GM18511 (cell line): ENCODE measurements around the gene SETD1B.
"Not testable (repeated sequence)": the region's sequence is repeated elsewhere in the genome, so short reads cannot be mapped to it uniquely, and the experiment has no call there.

Experiments used
- ATAC-seq: cut with Tn5 transposase; IDR thresholded peaks from one replicate; pipeline ENCODE4 v1.9.1; 2021; ENCODE audit warnings: mild to moderate bottlenecking, moderate library complexity; ENCODE audit not compliant: unreplicated experiment

Gene SETD1B

DNA sequence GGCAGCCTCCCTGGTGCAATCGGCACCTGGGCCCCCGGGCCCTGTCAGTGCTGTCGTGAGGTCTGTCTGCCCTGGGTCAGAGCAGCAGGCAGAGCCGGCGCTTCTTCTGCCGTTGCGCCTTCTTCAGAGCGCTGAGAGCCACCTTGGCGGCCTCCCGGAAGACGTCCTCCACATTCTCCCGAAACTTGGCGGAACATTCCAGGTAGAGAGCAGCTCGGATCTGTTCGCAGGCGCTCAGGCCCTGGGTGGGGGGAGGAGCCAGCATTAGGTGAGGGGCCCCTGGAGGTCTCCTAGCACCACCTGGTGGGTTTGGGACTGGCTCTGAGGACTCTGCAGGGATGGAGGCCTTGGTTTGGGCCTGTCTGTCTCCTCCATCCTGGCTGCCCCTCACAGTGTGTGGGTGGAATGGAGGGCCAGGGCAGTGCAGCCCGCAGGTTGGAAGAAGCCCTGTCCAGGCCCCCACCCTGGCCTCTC lies 24.4 kb upstream of the SETD1B start:
- ATAC-seq: no peak

DNA sequence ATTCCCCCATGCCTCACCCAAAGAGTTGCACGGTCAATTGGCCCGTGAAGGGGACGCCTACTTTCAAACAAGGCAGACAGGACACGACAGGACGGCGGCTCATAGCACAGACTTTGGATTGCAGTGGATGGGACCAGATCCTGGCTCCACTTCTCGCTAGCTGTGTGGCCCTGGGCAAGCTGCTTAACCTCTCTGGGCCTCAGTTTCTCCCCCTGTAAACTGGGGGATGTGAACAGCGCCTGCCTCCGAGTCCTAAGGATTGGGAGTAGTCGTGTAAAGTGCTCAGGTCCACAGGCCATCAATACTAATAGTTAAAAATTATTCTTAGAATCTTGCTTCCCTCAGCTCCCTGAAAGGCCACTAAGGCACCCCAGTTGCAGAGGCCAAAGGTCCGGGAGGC lies 23.4 kb upstream of the SETD1B start:
- ATAC-seq: no peak

DNA sequence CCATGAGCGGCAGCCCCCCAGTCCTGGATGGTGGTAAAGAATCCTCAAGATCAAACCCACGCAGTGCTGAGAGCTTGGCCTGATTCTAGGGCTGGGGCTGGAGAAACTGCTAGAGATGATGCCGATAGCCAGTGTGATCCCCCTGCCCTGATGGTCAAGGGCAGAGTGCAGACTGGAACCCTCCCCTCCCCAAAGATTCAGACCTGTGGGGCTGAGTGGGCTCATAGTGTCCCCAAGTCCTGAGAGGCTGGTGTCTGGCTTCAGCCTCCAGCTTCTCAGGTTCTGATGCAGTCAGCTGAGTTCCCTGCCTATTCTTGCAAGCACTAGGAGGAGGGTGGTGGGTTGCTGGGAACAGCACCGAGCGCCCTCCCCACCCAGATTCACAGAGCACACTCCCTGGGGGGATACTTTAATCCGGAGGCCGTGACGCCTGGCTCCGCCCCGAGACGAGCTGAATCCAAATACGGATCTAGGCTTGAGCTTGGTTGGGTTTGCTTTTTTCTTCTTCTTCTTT lies 22.3 kb upstream of the SETD1B start:
- peak; percentile 30 for ATAC-seq

DNA sequence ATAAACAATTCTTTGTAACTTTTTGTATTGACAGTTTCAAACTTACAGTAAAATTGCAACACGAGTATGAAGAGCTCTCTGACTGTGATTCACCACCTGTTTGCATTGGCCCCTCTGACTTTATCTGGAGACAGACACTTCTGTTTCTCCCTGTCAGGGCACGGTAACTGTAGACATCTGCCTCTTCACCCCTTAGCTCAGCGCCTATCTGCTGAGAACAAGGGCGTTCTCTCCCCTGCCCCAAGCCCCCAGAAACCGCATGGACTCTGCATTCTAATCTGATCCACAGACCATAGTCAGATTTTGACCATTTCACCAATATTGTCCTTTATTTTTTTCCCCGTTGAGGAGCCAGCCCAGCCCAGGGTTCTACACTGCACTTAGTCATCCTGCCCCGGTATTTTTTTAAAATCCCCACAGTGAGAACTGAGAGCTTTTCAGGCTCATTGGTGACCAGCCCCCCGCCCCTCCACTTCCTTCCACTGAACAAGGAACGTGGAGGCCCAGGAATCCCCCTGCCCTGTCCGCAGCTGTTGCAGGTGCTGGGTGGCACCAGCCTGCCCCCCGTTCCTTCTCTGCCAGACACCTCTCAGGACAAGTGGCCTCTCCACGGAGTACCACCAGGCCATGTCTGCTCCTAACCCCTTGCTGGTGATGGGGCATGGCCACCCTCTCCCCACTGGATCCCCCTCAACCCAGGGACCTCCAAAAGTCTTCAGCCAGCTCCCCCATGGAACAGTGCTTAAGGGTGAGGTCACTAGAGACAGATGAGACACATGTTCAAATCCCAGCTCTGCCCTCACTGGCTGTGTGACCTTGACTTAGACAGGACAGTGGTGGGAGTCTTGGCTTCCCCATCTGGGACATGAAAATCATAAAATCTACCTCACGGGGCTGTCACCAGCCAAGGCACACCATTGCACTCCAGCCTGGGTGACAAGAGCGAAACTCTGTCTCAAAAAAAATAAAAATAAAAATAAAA lies 21.5 kb upstream of the SETD1B start:
- ATAC-seq: peak; percentile 72

DNA sequence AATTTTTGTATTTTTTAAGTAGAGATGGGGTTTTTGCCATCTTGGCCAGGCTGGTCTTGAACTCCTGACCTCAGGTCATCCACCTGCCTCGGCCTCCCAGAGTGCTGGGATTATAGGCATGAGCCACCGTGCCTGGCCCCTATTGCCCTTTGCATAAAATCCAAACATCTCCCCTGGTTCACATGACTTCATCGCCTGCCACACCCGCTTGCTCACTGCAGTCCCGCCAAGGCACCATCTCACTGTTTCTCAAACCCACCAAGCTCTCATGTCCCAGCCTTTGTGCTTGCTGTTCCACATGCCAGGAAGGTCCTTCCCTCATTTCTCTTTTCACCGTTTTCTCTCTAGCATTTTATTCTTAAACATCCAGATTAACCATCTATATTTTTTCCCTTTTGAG lies 20.0 kb upstream of the SETD1B start:
- no peak for ATAC-seq

DNA sequence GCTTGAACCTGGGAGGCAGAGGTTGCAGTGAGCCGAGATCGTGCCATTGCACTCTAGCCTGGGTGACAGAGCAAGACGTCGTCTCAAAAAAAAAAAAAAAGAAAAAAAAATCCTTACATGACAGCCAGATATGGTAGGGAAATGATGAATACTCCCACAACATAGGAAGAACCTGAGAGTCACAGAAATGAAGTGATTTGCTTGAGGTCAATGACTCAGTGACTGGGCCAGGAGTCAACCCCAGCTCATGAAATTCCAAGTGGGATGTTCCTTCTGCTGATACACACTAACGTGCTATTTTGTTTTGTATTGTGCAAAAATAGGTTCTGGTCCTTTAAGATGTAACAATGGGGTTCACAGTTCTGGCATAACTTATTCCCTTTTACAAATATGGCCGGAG lies 19.3 kb upstream of the SETD1B start:
- ATAC-seq: no peak

DNA sequence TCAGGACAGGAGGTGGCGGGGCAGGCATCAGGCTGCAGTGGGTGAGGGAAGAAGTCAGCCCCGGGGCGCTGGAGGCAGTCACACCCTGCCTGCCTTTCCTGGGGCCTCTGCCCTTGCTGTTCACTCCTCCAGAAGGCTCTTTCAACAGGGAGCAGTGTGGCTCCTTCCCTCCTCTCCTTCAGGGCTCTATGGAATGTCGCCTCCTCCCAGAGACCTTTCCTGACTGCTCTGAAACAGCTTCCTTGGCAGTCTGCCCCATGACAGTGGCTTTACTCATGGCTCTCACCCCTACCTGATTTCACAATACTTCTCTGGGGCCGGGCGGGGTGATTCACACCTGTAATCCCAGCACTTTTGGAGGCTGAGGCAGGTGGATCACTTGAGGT lies 17.4 kb upstream of the SETD1B start:
- no peak for ATAC-seq

DNA sequence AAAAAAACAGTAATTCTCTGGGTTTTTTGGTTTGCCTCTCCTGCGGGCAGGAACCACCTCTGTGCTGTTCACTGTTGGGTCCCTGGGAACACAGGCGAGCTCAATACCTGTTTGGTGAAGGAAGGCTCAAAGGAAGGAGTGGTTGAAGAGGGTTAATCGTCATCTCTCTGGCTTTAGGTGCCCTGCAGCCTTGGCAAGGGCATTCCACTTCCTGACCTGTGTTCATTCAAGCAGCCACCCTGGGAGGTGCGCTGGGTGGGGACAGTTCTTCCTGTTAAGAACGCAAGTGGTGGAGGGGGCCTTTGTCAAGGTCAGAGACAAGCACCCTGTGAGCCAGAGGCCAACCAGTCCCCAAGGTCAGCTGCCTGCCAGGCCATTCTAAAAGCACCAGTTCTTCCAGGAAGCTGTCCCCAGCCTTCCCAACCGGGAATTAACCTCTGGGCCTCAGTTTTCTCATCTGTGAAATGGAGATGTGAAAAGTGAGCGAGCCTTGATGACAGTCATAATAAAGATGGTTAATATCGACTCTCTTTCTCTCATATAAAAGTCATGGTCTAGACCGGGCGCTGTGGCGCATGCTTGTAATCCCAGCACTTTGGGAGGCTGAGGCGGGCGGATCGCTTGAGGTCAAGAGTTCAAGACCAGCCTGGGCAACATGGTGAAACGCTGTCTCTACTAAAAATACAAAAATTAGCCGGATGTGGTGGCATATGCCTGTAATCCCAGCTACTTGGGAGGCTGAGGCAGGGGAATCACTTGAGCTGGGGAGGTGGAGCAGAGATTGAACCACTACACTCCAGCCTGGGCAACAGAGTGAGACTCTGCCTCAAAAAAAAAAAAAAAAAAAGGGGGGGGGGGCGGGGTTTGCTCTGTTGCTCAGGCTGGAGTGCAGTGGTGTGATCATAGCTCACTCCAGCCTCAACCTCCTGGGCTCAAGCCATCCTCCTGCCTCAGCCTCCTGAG lies 16.5 kb upstream of the SETD1B start:
- ATAC-seq: no peak

DNA sequence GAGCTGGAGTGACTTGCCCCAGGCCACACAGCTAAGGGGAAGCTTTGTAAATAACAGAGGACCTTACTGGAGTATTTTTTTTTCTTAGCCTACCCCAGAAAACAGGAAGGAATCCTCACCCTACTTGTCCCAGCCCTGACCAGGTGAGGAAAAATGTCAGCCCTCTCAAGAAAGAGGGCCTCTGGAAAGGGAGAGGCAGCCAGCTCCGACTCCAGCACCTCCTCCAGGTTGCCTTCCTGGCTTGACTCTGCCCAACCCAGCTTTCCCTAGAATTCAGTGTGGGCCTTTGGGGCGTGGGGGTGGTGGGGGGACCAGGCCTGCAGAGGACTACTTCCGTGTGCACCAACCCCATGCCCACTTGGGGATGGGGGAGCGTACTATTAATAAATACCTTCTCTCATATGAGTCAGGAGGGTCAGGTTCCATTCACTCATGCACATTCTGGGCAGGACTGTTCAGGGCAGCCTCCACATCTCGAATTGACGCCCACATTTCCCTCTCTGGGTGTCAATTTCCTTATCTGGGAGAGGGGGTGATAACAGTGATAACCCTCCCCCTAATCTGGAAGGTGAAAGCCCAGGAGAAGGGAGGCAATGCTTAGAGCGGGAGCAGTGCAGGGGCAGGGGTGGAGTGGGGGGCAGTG lies 15.5 kb upstream of the SETD1B start:
- no peak for ATAC-seq

DNA sequence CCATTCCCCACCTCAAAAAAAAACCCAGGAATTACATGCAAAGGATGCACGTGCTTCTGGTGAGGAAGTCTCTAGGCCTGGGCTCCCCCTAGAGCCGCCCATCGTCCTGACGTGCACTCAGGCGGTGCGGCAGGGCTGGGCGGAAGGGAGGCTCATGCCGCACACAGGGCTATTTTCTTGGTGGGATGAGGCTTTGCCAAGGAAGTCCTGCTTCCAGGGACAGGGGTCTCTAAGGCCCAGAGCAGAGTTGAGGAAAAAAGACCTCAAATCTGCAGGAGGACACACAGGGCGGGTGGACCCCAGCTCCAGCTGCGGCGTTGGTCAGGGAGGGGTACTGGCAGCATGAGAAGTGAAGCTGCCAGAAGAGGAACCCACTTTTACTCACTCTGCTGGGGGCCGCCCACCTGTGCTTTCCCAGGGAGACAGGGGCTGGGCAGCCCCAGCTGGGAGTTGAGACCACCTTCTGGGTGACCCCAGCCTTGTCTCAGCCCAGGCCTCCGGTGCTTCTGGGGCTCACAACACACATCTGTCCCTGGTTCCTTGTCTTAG lies 14.5 kb upstream of the SETD1B start:
- no peak for ATAC-seq

DNA sequence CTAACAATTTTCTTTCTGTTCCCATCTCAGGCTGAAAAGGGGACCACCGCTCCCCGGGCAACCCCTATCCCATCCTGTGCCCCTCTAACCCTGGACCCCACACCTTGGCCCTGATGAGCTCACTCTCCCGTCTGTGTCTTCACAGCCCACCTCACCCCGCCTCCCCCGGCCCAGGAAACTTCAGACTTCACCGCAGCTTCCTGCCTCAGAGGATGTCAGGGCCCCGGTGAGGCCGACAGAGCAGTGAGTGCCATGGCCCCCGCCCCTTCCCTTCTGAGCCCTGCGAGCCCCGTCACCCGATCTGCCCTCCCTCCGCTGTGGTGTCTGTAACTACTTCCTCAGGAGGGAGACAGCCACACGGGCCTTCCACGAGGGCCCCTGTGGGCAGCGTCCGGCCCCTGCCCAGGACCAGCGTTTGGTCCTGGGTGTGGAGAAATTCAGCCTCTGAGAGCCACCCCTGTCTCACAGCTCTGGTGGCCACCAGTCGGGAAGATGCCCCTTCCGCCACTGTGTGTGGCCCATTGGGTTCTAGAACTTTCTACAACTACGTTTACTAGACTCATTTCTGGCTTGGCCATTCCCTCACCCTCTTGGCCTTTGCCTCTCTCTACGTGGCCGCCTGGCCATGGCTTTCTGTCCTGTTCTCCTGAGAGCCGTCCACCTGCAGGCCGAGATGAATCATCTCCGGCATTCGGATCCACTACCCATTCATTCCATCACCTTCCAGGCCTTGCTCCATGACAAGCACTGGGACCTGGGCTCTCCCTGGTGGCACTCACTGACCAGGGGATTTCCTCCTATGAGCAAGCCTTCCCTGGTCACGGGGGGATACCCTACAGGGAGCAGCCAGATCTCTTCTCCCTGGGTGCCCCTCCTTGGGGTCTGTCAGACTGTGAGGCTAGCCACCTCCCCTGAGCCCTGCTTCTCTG lies 13.7 kb upstream of the SETD1B start:
- ATAC-seq: peak; percentile 54

DNA sequence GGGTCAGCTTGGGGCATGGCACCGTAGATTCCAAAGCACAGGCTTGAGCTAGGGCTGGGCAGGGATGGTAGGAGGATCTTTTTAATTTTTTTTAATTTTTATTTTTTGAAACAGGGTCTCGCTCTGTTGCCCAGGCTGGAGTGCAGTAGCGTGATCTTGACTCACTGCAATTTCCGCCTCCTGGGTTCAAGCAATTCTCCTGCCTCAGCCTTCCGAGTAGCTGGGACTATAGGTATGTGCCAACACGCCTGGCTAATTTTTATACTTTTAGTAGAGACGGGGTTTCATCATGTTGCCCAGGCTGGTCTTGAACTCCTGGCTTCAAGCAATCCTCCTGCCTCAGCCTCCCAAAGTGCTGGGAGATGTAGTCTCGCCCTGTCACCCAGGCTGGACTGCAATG lies 13.0 kb upstream of the SETD1B start:
- ATAC-seq: not testable (repeated sequence)

DNA sequence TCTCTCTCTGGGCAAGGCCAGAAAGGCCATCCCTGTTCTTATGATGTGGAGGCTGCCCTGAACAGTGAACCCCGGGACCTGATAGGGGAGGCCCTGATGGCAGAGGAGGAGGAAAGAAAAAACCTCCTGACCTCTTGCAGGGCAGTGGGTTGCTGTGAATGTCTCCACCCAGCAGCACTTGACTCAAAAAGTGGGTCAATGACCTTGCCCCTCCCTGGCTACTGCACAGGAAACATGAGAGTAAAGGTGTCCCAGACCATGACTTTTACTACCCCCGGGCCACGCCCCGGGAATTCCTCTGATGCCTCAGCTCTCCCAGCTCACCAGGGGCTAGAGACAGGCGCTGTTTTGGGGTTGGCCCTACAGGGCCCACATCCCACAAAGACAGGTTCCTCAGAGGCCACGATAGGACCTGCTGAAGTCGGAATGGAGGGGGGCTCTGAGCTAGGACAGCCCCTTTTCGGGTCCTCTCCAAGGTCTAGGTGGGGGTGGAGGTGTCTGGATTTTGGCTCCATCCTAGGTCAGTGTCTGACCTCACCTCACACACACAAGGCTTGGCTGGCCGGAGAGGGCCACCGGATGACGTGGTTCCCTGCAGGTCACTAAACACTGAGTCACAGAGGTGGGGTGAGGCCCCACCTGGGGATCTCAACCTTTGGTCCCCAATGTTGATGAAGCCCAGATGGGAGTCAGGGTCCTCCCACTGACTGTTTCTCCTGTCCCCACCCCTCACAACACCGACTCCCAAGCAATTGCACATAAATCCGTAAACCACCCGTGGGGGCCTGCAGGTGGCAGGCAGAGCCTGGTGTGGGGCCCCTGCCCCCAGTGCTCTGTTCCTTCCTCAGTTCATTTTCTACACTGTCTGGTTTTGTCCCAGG lies 11.9 kb upstream of the SETD1B start:
- no peak for ATAC-seq

DNA sequence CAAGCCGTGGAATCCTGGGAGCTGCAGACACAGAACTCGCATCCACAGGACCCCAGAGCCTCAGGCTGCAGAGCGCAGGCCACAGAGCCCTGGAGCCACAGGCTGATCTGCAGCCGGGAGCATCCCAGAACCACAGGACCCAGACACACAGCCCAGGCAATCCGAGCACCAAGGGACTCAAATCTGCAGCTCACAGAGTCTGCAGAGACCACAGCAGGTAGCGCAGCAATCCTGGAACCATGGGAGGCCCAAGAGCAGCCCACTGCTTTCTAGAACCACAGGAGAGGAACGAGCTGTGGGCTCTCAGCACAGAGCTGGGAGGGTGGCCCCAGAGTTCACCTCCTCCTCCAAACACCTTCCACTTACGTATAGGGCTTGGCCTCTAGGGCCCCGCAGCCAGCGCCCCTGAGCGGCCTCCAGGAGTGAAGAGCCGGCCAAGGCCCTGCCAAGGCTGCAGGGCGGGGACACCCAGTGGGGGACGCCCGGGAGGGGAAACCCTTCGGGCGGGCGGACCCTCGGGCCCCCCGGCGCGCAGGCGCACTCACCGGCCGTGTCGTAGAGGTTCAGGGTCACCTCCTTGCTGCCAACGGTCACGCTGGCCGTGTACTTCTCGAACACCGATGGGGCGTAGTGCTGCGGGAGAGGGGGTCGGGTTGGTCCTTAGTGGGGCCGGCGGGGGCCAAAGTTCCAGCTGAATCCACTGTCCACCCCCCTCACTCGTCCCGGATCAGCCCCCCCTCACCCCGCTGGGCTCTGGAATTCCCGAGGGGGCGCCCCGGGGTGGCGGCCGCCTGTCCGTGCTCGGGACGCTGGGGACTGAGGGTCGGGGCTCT lies 11.0 kb upstream of the SETD1B start:
- ATAC-seq: no peak

DNA sequence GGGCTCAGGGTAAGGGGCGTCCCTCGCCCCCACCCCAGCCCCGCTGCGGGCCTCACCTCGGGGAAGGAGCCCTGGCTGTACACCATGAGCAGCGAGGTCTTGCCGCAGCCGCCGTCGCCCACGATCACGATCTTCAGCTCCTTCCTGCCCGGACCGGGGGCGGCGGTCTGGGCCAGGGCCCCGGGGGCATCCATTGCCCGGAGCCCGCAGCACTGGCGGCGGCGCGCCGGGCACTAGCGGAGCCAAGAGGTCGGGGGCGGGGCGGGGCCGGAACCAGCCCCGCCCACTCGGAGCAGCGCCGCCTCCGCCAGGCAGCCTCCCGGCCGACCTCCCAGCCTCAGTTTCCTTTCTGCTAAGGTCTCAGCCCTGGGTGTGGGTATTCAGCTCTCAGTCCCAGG lies 10.4 kb upstream of the SETD1B start, which contains the start of gene RHOF:
TSS of gene RHOF (minus strand) at position 249 of the 398 bp plus-strand sequence. CDS start at position 194, 55 bp downstream.
- peak; percentile 18 for ATAC-seq

DNA sequence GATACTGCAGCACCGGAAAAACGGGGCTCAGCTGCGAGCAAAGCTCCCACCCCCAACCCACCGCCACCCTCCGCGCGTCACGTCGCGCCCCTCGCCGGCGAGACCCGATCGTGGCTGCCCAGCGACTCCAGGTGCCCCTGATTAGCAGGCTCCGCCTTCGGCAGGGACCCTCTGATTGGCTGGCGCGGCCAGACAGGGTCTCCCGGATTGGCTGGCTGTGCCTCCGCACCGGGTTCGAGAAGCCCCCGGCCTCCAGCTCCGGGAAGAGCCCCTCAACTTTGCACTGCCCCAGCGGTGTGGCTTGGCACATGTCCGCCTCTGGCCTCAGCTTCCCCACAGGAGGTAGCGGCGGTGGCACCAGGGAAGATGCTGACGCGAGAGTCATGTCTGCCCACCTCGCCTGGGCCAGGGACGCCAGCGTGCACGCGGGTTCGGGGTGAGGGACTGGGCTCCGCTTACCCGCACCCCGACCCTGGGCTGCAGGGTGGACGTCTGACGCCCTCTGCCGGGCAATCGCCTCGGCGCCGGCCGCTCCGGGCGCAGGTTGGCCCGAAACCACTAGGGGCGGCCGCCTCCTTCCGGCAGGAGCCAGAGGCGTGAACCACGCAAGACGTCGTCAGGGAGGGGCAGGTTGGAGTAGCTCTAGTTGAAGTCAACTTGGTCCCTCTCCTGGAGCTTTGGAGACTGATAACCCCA lies 9.8 kb upstream of the SETD1B start:
- ATAC-seq: peak; percentile 53

DNA sequence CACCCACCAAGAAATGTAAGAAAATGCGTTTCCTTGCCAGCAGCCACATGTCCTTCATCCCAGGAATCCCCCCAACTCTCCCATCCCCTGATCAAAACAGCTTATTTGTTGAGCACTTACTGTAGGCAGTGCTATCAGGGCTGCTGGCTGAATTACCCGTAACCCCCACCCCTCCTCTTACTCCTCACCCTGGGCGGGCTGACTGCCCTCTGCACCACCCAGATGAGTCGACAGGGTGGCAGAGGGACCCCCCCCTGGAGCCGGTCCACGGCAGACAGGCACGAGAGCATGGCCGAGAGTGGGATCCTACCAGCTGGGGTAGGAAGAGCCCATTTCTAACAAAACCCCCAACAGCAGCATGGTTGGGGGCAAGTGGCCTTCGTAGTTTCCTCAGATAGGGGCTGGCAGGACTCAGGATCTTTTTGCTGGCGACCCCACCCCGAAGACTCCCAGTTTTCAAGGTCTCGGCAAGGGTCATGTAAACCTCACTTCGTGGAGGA lies 9.2 kb upstream of the SETD1B start:
- ATAC-seq: peak; percentile 6
